M059J (cell line): ENCODE data around the gene LAPTM4A. TPM values are rescaled to one million over a fixed set of nuclear protein-coding genes. Genes with fewer than 3 reads are reported as not detected.
A peak's percentile ranks its signal among the peaks of the same experiment; 100 is the strongest.
"Not testable (repeated sequence)": the region's sequence is repeated elsewhere in the genome, so short reads cannot be mapped to it uniquely, and the experiment has no call there.

Source experiments
- DNase-seq: peaks from one replicate; pipeline ENCODE4 v3.0.0-alpha.2; 2012; ENCODE audit warnings: low read depth
- total RNA-seq: library from RNA; depleted of rRNA; stranded (reverse); fragments of >200 nt; shearing (Covaris generic); gene quantifications from 2 replicates; pipeline ENCODE4 v1.2.3, GENCODE V29; 2014; rRNA removed

Gene LAPTM4A
- total RNA-seq = 211 and 216 TPM in 2 replicates

- DNase-seq = peak; percentile 99
These were observed at the start of gene LAPTM4A for GRCh38 chr2:20051532-20052228. TSS of gene LAPTM4A (minus strand) at chr2:20051628. CDS start at chr2:20051520, 108 bp downstream.

DNA sequence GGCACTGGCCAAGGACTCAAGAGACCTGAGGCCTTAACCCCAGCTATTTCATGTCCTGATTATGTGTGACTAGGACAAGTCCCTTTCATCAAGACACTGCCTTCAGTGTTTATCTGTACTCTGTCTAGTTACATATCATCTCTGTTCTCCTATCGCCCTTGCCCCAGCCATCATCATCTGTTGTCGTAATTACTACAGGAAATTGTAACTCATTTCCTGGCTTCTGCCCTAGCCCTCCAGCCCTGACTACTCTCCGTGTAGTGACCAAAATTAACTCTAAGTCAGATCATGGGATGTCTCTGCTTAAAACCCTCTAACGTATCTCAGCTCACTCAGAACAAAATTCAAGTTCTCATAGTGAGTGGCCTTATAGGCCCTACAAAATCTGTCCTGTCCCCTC is 49.3 kb upstream of the LAPTM4A start:
- DNase-seq = no peak

GRCh38 chr2:20099780-20100179 is 48.4 kb upstream of the LAPTM4A start:
- no peak for DNase-seq

DNA sequence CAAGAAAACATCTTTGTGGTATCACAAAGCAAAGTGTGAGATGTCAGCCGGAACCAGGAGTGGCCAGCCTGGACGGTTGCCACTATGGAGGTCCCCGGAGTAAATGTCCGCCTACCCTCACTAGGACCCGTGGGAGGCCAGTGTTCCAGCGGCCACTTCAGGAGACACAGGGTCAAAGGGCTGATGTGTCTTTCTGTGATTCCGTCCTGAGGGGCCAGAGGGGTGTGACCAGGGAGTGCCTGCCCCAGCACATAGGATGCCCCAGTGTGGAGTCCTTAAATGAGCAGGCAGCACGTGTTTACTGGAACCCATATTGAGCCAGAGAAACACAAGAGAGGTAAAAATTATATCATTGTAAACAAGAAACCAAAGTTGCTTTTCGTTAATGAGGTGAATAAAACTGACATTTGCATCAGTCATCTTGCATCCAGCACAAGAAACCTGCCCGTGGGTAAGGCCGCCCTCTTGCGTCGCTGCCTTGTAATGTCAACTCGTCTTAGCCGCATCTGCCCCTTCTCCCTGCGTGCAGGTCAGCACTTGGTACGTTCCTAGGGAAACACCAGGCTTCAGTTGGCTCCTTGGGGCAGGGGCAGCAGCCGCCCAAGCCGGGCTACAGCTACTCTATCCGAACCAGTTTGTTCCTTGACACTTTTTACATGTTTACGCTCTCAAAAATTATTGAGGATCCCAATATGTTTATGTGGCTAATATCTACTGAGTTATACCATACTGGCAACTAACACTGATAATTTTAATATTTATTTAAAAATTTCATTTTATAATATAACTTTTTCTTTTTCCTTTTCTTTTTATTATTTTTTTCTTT is 46.7 kb upstream of the LAPTM4A start:
- DNase-seq = peak; percentile 80

- no peak for DNase-seq
These were observed 44.0 kb upstream of the LAPTM4A start for GRCh38 chr2:20095469-20095868.

- DNase-seq = no peak
These were observed 43.5 kb upstream of the LAPTM4A start for GRCh38 chr2:20094955-20095354.

- DNase-seq = no peak
These were observed 42.8 kb upstream of the LAPTM4A start for GRCh38 chr2:20094142-20094755.

DNA sequence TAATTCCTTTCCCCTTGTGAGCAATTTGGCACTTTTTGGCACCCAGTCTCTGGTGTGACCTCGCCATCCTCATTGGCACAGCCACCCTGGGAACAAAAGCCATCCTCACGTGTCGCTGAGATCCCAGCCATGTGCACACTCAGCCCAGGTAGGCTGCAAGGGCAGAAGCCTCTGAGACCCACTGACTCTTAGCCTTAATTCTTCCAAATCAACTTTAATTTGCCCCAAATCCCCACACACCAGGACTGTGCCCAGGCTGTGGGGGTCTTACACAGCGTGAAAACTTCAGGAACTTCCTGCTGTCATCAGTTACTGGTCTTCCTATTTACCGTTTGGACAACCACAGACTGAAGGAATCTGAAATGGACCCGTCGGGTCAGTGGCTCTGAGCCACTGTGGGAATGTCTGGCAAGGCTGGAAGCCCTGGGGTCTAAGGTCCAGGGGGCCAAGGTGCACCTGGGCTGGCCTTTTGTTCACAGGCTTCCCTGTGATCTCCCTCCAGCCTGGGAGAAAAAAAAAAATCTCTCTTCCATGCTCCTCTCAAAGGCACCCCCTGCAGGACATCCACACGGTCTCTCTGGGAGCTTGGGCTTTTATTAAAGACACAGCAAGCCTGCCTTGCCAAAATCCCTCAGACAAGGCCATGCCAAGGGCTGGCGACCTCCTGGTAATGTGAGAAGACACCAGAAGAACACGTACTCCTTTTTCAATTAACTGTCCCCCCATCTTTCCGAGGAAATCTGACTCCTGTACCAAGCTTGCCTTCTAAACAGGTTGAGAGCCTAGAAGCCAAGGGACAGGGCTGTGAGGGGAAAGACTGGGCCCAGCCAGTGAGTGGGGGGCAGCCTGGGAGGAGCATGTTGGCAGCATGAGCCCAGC is 42.1 kb upstream of the LAPTM4A start:
- DNase-seq = peak; percentile 80

DNA sequence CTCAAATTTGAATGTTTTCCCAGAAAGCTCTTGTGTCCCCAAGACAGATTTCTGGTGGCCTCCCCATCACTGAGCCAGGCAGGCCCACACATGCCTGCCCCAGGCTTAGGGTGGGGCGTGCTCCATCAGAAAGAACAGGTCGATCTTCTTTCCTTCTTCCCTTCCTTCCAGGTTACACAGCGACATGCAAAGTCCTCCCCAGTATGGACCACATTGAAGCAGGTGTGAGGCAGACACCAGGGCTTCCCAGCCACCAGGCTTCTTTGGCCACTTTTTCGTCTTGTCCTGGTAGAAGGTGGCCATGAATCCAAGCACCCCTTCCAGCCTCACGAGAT is 41.4 kb upstream of the LAPTM4A start:
- no peak for DNase-seq

GRCh38 chr2:20092226-20092900 is 40.9 kb upstream of the LAPTM4A start:
- no peak for DNase-seq

DNA sequence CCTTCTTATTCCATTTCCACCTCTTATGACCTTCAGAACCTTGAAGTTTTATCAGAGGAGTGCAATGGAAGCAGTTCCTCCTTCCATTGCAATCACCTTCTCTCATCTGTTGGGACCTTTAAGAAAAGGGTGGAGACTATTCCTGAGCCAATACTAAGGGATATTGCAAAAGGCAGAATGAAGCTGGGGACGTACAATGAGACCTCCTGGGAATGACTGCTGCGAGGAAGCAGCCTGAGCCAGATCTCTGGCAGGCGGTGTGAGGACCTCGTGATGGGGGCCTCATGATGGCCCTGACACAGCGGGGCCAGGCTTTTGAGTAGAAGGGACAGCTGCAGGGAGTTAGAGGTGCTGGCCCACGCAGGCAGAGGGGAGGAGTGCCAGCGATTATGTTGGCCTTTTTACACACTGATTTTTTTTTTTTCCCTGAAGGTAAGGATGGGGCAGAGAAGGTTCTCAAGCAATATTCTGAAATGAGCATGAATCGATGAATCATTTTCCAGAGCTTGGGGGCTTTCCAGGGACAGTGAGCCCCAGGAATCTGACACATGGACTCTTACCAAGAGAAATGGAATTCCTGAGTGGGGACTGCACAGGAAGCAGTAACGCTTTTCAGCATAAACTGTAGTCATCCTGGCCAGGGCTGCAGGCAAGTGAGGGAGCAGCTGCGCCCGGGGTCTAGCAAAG is 40.0 kb upstream of the LAPTM4A start:
- DNase-seq = peak; percentile 89

- DNase-seq = no peak
These were observed 38.5 kb upstream of the LAPTM4A start for GRCh38 chr2:20089715-20090464.

DNA sequence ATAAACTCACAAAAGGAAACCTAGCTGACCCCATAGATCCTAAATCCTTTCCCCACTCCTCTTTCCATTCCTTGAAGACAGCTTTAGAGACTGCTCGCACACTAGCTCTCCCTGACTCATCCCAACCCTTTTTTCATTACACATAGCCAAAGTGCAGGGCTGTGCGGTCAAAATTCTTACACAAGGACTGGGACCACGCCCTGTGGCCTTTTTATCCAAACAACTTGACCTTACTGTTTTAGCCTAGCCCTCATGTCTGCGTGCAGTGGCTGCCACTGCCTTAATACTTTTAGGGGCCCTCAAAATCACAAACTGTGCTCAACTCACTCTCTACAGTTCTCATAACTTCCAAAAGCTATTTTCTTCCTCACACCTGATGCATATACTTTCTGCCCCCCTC is 34.5 kb upstream of the LAPTM4A start:
- DNase-seq = peak; percentile 65

- not testable (repeated sequence) for DNase-seq
These were observed 31.4 kb upstream of the LAPTM4A start for GRCh38 chr2:20082812-20083211.

DNA sequence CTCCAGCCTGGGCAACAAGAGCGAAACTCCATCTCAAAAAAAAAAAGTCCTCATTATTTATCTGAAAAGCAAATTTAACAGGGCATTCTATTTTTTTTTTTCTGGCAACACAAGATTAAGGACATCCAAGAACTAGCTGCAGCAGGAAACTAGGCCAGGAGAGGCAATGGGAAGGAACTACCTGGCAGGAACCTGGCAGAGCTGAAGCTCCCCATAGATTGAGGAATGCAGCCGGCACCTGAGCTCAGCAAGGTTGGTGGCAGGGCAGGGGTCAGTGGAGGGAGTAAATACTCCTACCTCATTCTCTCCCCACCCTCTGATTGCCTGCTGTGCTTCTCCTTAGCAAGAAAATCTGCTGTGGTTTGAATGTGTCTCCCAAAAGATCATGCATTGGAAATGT is 30.4 kb upstream of the LAPTM4A start:
- no peak for DNase-seq

DNA sequence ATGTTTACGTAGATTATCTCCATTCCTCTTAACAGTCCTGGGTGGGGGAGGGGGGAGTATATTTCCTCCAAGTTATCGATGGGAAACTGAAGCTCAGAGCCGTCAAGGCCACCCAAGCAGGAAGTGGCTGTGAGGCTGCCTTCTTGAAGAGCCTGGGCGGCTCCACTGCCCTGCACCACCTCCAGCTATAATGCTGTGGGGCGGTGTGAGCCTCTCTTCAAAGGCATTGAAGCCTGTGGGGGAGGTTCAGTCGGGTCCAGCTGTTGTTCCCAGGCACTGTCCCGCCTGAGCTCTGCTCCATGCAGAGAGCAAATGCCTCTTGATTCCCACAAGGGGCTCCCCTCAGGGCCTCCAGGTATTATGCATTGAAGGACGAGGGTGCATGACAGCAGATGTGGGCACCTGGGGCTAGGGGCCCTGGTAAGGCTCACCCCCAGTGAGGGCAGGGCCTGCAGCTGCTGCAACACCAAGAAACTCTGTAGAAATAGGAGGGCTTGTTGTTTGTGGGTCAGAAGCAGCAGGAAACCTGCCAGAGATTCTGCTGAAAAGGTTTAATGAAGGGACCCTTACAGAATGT is 29.5 kb upstream of the LAPTM4A start:
- no peak for DNase-seq

GRCh38 chr2:20080428-20080827 is 29.0 kb upstream of the LAPTM4A start:
- DNase-seq = no peak

- no peak for DNase-seq
These were observed 28.2 kb upstream of the LAPTM4A start for GRCh38 chr2:20079546-20080115.

DNA sequence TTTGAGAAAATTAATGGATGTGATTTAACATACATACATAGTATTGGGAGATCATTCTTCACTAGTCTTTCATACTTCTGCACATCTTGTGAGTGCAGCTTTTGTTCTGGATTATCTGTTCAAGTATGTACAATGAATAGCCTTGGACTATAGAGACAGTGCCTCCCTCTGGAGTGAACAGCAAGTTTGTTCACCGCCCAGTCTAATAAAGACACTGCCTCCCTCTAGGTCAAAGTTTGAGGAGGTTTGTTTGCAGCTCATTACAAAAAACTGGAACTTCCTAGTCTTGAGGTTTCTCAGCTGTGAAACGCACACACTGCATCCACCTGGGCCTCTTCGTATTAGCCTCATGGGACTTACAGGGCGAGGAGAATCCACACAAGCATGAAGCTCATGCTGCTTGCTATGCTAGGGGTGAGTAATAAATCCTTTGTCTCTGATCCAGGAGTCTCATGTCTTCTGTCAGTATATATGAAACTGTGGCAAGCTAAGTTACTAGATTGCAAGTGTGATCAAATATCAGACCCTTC is 26.0 kb upstream of the LAPTM4A start:
- DNase-seq = no peak
